ENCODE results near the gene LAMB3. TPM values are rescaled to one million over a fixed set of nuclear protein-coding genes. Genes with fewer than 3 reads are reported as not detected.

The LAMB3 gene
- total RNA-seq, 4 donors from 2014 or later = 0.13 to 11.6 (median 0.35) TPM

GRCh38 chr1:209625791-209626285 lies 26.4 kb downstream of the LAMB3 start:
- no peaks in the 10 kb centered on the region for H3K27me3 ChIP-seq
- H3K27ac ChIP-seq = peak overlapping the region in 2 of 4 donors; percentile 2 to 36
- TF ChIP-seq EP300 (IDR thresholded peaks at IDR 0.05) (no peak), POLR2AphosphoS5 (IDR thresholded peaks at IDR 0.05) (no peak), POLR2A (IDR thresholded peaks at IDR 0.05) (no peak), CTCF (IDR thresholded peaks at IDR 0.05) (no peak)
- no peak for ATAC-seq
- peaks cover 0 to 57% (median 17%) of the 10 kb centered on the region in 3 donors for H3K4me1 ChIP-seq
- H3K4me3 ChIP-seq = no peak overlapping the region
- no peaks in the 10 kb centered on the region for H3K9me3 ChIP-seq
- 16 to 42% methylated on average over 2 to 4 of the region's 18 CpGs for WGBS, 2 donors (ENCODE audit: low coverage in 1 of 2)
- H3K36me3 ChIP-seq = no peaks in the 10 kb centered on the region

GRCh38 chr1:209624558-209625549 lies 27.4 kb downstream of the LAMB3 start:
- WGBS, 2 donors (ENCODE audit: low coverage in 1 of 2) = 73 to 80% methylated on average over 10 to 11 of the region's 15 CpGs
- Histone ChIP-seq H3K27ac (peak overlapping the region in 2 of 4 donors; percentile 2 to 36), H3K36me3 (no peaks in the 10 kb centered on the region), H3K27me3 (no peaks in the 10 kb centered on the region), H3K4me3 (no peak overlapping the region), H3K9me3 (no peaks in the 10 kb centered on the region), H3K4me1 (peaks cover 0 to 53% (median 17%) of the 10 kb centered on the region in 3 donors)
- ATAC-seq = no peak
- TF ChIP-seq CTCF (IDR thresholded peaks at IDR 0.05) = no peak
- TF ChIP-seq POLR2A (IDR thresholded peaks at IDR 0.05) = no peak
- no peak for TF ChIP-seq EP300 (IDR thresholded peaks at IDR 0.05)

- Histone ChIP-seq H3K4me3 (no peak overlapping the region), H3K4me1 (peaks cover 0 to 53% (median 17%) of the 10 kb centered on the region in 3 donors), H3K36me3 (no peaks in the 10 kb centered on the region), H3K27me3 (no peaks in the 10 kb centered on the region), H3K9me3 (no peaks in the 10 kb centered on the region), H3K27ac (no peak overlapping the region)
- TF ChIP-seq POLR2AphosphoS5 (IDR thresholded peaks at IDR 0.05) (no peak), POLR2A (IDR thresholded peaks at IDR 0.05) (no peak), CTCF (IDR thresholded peaks at IDR 0.05) (no peak), EP300 (IDR thresholded peaks at IDR 0.05) (no peak)
- 90% methylated on average over 2 of the region's 24 CpGs; no CpG with 5 or more reads in 1 of the 2 donors for WGBS, 2 donors (ENCODE audit: low coverage in 1 of 2)
- no peak for ATAC-seq
Observed at GRCh38 chr1:209622841-209623829, 29.1 kb downstream of the LAMB3 start.

GRCh38 chr1:209621741-209622655 lies 30.2 kb downstream of the LAMB3 start:
- Histone ChIP-seq H3K27ac (no peak overlapping the region), H3K9me3 (no peaks in the 10 kb centered on the region), H3K4me3 (no peak overlapping the region), H3K27me3 (no peaks in the 10 kb centered on the region), H3K36me3 (no peaks in the 10 kb centered on the region), H3K4me1 (peaks cover 0 to 43% (median 9%) of the 10 kb centered on the region in 3 donors)
- no peak for ATAC-seq
- 66 to 75% methylated on average over 8 to 9 of the region's 11 CpGs for WGBS, 2 donors (ENCODE audit: low coverage in 1 of 2)
- TF ChIP-seq POLR2A (IDR thresholded peaks at IDR 0.05) (no peak), CTCF (IDR thresholded peaks at IDR 0.05) (no peak), EP300 (IDR thresholded peaks at IDR 0.05) (no peak), POLR2AphosphoS5 (IDR thresholded peaks at IDR 0.05) (no peak)
